SKM-1 treated with dmso at 0.1 percent for 144 hours (cell line): Measurements from ENCODE around the gene TSPAN4.

Source experiments
- DNase-seq: peaks from one replicate; lab custom pipeline; 2025; ENCODE audit not compliant: unreplicated experiment; lab: John Stamatoyannopoulos, UW

The TSPAN4 gene

GRCh38 chr11:803770-804598, 38.7 kb upstream of the TSPAN4 start:
- no peak for DNase-seq

- no peak for DNase-seq
These were observed 38.1 kb upstream of the TSPAN4 start for GRCh38 chr11:804599-804964.

GRCh38 chr11:808427-809286, 34.0 kb upstream of the TSPAN4 start:
- no peak for DNase-seq

DNA sequence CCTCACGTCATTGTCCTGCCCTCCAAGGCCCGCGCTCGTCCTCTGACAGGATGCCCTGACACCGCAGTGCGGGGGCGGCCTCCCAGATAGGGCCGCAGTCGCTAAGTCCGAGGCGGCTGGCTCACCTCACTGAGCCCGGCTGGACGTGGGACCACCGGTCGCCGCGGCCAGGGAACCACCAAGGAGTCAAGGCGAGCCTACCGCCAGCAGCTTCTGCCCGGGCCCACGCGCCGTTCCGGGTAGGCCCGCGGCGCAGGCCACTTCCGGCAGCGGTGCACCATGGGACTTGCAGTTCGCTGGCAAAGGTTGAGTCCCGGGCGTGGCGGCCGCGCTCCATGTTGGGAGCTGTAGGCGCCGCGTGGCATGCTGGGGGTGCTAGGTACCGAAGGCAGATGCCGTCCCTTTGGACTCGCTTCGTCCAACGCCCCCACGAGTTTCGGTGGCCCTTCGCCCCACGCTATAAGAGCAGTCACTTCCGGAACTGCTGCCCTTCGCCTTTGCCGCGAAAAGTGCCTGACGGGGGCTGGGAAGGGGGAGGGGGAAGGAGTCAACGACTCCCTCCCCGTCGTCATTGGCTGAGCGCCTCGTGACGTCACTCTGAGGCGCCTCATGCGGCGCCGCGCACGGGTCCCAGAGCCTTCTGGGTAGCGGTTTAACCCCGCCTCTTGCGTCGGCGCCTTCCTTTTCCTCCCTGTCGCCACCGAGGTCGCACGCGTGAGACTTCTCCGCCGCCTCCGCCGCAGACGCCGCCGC, 33.2 kb upstream of the TSPAN4 start, which contains the start of gene RPLP2:
RPLP2 (plus strand) TSS at position 681 of the 753 bp plus-strand sequence. CDS start 268 bp downstream, outside the sequence.
- DNase-seq = peak; percentile 91

DNA sequence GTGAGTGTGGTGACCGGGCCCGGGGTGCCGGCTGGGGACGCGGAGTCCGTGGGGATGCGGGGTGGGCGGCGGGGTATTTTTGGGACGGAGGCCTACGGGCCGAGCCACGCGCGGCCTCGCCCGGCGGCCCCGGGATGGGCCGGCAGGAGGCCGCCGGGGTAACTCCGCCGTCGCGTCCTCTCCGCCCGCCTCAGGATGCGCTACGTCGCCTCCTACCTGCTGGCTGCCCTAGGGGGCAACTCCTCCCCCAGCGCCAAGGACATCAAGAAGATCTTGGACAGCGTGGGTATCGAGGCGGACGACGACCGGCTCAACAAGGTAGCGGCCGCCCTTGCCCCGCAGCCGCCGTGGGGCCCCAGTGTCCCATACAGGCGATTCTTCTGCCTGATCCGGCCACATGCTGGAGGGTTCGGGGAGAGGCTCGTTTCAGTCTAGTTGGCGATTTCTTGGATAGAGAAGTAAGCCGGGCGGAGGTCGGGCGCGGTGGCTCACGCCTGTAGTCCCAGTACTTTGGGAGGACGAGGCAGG, 32.5 kb upstream of the TSPAN4 start:
- DNase-seq = no peak

DNA sequence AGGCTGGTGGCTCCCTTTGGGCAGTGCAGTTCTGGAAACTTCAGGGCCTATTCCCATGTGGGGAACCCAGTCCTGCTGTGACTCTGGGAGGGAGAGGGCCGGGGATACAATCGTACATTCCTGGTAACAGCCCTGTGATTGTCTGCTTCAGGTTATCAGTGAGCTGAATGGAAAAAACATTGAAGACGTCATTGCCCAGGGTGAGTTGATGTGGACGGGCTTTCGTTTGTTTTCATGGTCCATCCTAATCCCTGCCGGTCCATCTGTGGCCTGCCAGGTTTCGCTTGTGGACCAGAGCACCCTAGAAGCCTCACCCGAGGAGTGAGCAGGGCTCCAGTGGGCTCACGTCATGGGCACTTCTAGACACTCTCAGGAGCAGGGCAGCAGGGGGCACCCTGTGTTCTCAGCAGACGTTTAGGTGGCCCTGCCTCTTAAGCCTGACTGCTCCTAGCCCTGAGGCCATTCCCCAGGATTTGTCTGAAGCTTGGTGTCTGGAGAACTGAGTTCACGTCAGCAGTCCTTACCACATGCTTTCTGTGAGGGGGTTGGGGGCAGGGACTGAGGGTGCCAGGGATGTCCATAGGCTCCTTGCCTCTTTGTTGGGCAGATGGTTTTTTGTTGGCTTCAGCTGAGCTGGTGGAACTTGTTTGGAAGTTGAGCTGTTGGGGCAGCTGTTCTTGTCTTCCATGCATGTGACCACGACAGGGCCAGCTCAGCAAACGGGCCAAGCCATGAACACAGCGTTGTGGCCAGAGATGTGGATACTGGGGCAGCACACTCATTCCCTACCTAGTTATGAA, 31.0 kb upstream of the TSPAN4 start:
- DNase-seq = no peak

GRCh38 chr11:812390-812789, 30.3 kb upstream of the TSPAN4 start:
- no peak for DNase-seq

DNA sequence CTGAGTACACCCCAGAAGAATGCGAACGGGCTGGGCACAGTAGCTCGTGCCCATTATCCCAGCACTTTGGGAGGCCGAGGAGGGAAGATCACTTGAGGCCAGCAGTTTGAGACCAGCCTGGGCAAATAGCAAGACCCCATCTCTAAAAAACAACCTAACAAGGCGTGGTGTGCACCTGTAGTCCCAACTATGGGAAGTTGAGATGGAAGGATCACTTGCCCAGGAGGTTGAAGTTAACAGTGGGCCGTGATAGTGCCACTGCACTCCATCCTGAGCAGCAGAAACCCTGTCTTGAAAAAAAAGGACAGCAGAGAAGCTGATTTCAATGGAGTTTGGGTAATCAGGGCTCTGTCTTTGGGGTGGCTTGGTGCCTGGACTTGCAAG, 29.6 kb upstream of the TSPAN4 start:
- DNase-seq = no peak

GRCh38 chr11:813456-814096, 29.1 kb upstream of the TSPAN4 start:
- DNase-seq = no peak

DNA sequence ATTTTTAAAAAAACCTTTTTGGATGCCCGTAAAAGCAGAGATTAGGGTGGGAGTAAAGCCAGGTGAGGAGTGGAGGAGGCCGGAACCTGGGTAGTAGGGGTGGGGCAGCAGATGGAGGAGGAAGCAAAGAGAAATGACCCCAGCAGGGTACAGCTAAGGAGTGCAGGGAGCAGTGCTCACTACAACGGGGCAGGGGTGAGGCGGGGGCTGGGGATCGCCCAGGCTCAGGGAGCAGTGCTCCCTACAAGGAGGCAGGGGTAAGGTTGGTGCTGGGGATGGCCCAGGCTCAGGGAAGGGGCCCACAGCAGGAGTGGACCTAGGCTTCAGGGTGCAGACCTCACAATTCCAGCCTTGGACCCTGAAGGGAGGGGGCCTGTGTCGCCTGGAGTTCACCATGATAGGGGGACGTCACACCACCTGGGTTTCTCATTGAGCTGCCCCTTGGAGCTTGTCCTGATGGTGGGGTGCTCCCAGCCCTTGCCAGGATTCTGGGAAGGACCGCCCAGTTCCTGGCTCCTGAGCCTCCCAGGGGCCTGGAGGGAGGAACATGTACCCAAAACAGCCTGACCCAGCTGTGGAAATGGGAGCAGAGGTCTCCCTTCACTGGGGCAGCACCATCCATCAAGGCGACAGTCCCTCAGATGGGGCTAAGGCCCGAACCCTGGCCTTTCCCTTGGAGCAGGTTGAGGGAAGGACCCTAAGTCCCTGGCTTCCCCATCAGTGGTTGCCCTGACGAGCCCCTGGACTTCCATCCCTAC, 26.8 kb upstream of the TSPAN4 start:
- no peak for DNase-seq

GRCh38 chr11:816433-816779, 26.2 kb upstream of the TSPAN4 start:
- no peak for DNase-seq

GRCh38 chr11:818396-819128, 24.1 kb upstream of the TSPAN4 start, which contains the start of gene PNPLA2:
PNPLA2 (plus strand) TSS chr11:818914; CDS start chr11:819719, 805 bp downstream.
- no peak for DNase-seq

DNA sequence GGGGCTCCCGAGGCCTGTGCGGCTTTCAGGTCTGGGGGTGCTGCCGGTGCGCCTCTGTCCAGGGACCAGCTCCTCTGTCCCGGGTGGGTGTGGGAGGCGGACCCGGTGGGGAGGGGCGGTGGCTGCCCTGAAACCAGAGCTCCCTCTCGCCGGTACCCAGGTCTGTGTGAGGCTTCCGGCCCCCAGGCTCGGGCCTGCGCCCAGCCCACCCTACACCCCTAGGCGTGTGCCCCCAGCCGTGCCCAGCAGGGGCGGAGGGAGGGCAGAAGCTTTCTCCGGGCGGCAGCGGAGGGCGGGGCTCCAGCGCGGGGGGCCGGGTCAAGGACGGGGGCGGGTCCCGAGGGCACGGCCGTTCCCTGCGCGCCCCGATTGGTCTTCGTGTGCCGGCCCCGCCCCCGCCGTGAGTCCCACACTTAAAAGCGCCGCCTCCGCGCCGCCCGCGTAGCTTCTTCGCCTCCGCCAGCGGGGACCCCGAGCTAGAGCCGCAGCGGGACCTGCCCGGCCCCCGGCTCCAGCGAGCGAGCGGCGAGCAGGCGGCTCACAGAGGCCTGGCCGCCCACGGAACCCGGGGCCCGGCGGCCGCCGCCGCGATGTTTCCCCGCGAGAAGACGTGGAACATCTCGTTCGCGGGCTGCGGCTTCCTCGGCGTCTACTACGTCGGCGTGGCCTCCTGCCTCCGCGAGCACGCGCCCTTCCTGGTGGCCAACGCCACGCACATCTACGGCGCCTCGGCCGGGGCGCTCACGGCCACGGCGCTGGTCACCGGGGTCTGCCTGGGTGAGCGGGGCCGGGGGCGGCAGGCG, 23.3 kb upstream of the TSPAN4 start:
- peak; percentile 86 for DNase-seq

DNA sequence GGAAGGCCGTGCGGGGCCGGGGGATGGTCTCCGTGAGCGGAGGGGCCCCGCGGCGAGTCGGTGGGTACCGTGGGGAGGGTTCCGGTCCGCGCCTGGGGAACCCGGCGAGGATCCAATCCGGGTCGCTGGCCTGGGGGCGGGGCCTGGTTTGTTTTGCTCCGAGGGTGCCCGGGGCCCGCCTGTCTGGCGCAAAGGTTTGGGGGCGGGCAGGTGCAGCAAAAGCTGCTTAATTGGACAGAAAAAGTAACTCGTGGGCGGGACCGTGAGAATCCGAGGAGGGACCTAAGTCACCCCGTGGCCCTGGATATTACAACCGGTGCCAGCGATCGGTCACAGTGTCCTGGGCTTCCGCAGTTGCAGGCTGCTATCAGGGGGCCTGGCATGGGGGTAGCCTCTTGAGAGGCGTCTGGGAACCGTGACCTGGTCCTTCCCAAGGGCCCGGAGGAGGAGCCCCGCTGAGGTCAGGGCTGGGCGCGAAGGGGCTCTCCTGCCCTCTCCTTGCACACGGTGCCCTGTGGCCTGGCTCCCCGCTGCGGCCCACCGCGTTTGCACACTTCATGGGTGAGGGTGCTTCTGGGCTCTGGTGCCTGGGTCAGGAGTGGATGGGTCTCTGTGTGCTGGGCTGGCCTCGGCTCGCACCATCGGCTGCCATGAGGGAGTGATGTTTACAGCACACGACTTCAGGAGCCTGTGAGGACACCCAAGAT, 22.6 kb upstream of the TSPAN4 start:
- DNase-seq = peak; percentile 66

DNA sequence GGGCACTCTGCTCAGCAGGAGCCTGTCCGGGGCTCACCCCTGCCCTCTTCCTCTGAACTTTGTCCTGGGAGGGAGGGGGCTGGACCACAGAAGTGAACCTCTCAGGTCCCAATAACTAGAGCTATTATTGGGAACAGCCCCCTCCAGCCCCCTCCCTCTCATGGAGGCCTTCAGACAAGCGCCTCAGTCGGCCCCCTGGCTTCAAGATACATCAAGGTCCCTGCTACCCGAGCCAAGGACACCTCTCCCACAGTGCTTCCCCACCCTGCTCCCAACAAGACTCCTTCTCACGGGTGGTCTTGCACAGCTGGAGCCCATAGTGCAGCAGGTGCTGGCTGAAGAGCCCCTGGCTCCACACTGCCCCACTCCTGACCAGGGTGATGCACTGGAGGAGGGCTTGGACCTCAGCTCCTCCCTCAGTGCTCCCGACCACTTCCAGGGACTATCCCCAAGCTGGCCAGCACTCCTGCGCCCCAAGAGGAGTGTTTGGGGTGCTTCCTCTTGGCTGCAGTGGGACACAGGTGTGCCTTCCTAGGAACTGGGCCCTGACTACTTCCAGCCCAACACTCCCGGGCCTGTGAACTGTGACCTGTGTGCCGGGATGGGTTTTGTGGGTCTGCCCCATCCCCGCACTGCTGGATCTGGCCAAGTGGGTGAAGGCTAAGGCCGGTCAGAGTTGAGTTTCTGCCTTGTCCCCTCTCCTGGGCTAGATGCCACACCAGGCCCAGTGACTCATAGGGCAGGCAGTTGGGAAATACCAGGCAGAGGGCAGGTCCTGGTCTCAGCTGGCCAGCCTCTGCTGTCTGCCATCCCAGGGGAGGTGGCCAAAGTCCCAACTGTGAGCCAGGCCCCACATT, 21.8 kb upstream of the TSPAN4 start:
- DNase-seq = no peak
